NOMO-1 (cell line): ENCODE measurements around the gene PFN2.
"Not testable (repeated sequence)": the region's sequence is repeated elsewhere in the genome, so short reads cannot be mapped to it uniquely, and the experiment has no call there.

ENCODE experiments used
- DNase-seq, 2 experiments: peaks; one replicate each; lab custom pipeline; 2025; ENCODE audit not compliant: unreplicated experiment in 2 of 2; lab: John Stamatoyannopoulos, UW

Gene PFN2, protein sequence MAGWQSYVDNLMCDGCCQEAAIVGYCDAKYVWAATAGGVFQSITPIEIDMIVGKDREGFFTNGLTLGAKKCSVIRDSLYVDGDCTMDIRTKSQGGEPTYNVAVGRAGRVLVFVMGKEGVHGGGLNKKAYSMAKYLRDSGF

DNA sequence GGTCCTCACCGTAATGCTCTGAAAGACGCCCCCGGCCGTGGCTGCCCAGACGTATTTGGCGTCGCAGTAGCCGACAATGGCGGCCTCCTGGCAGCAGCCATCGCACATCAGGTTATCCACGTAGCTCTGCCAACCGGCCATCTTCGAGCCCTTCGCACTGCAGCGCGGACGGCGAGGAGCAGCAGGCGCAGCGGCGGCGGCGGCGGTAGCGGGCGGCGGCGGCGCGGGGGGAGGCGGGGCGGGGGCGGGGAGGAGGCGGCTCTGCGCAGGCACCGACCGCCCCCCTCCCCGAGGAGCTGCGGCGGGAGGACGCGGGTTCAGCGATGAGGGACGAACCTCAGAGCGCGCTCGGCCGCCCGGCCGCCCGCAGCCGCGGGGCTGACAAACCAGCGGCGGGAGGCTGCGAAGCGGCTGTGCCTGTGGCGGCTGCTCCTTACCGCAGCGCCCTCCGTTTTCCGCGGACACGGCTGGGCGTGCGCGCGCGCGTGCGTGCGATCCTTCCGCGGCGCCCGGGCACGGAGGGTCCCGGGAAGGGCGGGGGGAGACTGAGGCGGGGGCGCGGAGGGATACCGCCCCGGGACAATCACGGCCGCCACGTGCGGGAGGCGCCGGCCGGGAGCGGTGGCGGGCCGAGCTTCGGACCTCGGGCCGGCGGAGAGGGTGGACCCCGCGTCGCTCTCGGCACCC, at the start of gene PFN2:
Gene PFN2 (minus strand): TSS at position 180 of the 687 bp plus-strand sequence. CDS start 39 bp downstream, at position 141.
- DNase-seq = peak in 1 of 2 experiments; percentile 26

- no peak for DNase-seq
Observed at GRCh38 chr3:150015901-150016300, 45.2 kb upstream of the PFN2 start.

GRCh38 chr3:150014782-150015181, 44.1 kb upstream of the PFN2 start:
- no peak for DNase-seq

DNA sequence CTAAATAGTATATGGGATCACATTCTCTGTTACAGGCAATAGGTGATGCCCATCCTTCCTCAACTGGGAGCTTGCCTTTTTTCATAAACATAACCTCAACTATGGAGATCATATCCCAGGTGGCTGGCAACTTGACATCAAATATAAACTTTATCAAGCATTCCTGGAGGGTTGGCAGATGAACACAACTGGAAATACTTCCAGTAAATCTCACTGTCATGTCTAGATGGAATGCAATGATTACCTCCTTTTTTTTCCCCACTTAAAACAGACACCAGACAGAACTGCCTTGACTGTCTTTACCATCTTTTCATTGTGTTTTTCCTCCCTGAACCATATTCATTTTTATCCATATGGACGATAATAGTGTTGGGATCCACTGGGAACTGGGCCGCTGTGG, 43.1 kb upstream of the PFN2 start:
- no peak for DNase-seq

DNA sequence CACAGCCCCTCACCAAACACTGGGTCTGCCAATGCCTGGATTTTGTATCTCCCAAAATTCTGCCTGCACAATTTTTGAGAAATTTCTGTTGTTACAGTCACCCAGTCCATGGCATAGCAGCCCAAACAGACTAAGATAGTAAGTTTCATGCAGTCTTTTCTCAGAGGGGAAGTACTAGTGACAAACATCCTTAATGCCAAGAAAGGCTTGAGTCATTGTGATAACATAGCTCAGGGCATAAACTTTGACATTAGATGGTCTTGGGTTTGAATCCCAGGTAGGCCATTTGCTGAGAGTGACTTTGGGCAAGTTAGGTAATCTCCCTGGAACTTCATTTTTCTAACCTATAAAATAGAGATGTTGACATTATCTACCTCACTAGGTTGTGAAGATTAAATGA, 36.1 kb upstream of the PFN2 start:
- no peak for DNase-seq

DNA sequence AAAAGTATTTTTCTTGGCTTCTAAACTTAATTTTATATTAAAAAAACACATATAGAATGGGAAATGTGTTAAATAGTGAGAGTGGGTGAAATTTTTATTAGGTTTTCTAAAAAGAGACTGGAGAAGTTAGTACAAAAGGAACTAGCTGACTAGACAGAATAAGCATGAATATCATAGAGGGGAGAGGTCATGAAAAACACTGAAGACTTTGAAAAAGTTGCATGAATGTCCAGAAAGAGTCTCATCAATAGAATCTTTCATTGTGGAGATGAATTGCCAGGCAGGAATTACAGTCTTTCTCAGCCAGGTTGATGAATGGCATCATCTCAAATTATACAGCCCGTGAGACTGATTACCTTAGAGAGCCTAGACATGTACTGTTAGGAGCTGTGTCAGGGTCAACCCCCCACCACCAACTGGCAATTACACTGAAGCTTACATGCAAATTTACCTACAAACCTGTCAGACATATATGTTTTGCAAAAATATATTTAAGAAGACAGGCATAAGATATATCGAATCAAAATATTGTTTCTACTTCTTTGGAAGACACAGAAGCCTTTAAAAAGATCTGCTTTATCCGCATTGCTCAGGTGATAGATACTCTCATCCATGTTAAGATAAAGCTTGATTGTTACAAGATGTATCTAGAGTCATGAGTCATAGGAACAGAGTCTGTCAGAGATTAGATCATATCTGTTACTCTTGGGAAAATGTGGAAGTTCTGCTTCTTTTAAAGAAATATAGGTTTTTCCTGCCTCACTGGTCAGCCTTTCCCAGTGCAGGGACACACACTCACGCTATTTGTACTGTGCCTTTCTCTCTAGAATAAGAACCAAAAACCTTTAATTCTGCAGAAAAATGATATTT, 34.8 kb upstream of the PFN2 start:
- DNase-seq = no peak

DNA sequence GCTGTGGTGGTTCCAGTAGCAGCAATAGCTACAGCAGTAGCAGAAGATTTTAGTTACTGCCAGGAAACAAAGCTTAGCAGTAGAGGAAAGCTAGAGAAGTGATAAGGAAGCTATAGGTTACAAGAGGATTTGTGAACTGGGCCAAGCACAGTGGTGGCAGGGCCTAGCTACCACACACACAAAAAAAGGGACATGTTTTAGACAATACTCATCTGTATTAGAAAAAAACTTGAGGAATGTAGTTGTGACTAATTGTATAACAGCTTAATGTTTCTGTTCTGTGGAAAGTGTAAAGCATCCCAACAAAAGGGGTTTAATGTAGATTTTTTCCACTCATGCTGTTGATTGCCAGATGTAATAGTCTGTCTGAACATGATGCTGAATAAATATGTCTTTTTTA, 29.9 kb upstream of the PFN2 start:
- DNase-seq = no peak

DNA sequence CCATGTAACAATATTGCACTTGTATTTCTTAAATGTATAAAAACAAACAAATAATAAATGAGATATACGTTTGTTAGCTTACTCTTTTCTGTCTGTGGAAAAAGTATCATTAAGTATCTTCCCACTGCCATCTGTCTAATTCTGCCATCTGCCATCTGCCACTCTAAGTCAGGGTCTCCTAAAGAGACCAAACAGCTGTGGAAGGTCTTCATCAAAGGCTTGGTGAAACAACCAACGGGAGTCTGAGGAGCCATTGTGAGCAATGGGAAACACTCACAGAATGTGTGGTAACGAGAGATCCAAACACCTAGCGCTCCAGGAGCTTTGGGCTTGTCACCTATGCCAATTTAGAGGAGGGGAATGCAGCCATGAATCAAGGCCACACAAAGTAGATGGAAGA, 28.7 kb upstream of the PFN2 start:
- DNase-seq = no peak

DNA sequence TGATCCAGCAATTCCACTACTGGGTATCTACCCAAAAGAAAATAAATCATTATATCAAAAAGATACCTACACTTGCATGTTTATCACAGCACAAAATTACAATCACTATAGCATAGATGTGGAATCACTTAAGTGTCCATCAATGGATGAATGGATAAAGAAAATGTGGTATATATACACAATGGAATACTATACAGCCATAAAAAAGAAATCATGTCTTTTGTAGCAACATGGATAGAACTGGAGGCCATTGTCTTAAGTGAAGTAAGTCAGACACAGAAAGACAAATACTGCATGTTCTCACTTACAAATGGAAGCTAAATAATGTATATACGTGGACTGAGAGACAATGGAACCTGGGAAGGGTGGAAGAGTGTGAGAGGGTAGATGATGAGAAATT, 28.3 kb upstream of the PFN2 start:
- no peak for DNase-seq

GRCh38 chr3:149992416-149993058, 21.8 kb upstream of the PFN2 start:
- no peak for DNase-seq

DNA sequence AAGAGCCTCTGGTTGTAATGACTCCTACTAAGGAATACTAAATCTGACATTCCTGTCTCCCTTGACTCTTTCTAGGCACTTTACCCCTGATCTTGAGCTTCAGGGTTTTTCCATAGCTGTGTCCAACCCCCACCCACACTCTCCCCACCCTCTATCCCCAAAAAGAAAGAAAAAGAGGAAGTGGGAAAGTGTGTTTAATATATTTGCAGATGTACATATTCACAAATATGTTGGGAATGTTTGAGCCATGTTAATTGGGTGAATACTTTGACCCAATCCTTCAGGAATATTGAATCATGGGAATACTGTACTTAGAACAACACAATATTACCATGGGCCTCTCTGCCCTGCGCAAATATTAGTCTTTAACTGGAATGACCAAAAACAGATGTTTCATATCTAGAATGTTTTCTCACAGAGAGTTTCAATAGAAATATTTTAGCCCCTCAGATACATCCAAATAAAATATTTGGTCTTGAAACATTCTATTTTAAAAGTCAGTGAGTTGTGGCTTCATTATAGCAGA, 19.8 kb upstream of the PFN2 start:
- DNase-seq = no peak

- DNase-seq = no peak
Observed at GRCh38 chr3:149989307-149989706, 18.6 kb upstream of the PFN2 start.

- DNase-seq = no peak
Observed at GRCh38 chr3:149983628-149984027, 12.9 kb upstream of the PFN2 start.

- DNase-seq = not testable (repeated sequence)
Observed at GRCh38 chr3:149983053-149983452, 12.4 kb upstream of the PFN2 start.

- DNase-seq = not testable (repeated sequence)
Observed at GRCh38 chr3:149981979-149982378, 11.3 kb upstream of the PFN2 start.

GRCh38 chr3:149977386-149977785, 6.7 kb upstream of the PFN2 start:
- DNase-seq = no peak

GRCh38 chr3:149975919-149976318, 5.2 kb upstream of the PFN2 start:
- DNase-seq = no peak

DNA sequence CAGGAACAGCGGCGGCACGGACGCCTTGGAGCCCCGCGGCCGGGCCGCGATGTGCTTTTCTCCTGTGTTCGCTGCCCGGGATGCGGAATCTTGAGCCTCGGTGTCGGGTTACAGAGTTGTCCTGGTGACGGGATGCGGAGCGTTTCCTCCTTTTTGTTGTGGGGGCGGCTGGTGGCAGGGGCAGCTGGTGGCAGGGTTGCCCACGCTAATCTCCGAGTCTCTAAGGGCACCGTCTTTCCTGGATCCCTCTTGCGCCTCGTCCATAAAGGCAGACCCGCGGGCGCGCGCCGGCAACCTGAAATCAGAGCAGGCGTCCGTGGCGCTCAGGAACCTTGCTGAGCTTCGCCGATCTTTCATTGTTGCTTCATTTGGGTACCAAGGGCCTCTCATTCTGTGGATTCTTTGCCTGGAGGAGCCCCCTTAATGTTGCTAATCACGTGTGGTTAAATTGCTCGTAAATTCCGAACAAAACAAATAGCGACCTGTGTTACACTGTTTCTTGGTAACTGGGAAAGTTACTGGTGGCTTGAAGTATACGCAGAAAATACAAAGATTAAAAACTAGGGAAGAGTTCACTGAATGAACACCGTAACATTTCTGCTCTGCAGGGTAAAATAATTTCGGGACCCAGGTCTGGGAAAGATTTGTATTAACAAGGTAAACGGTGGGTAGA, 844 bp upstream of the PFN2 start:
- DNase-seq = peak in 1 of 2 experiments; percentile 49

DNA sequence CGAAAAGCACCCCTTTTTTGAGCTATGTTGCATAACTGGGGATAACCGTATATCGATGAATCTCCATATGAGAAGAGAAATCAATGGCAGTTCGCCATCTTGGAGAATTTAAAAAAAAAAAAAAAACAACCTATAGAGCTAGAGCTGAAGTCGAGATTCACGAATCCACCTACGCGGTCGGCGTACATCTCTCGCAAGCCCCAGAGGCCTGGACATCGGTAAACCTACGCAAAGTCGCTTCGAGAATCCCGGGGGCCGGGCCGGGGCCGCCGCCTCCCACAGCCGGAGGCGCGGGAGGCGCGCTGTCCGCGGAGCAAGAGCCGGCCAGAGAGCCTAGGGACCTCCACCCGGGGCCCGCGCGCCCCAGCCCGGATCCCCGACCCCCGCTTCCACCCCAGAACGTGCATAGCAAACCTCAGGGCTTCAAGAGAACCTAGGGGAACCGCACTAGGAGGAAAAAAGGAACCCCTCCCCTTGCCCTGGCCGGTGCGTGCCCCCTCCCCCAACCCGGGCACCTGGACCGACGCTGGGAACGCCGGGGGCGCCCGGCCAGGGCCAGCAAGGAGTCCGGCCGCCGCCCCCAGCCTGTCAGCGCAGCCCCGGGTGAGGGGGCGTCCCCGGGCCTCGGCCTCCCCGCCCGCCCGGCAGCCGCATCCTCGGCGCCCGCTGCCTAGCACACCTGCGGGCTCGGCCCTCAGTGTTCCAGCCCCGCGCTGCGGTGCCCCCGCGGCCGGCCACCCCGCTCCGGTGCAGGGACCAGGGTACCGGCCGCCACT, 567 bp downstream of the PFN2 start:
- DNase-seq = peak; percentile 38 to 40
